HG02840 (cell line): ENCODE results near the gene RRP8.

Experiments
- ATAC-seq: cut with Tn5 transposase; IDR thresholded peaks from one replicate; pipeline ENCODE4 v1.9.1; 2021; ENCODE audit warnings: mild to moderate bottlenecking, moderate library complexity, moderate number of reproducible peaks; ENCODE audit not compliant: unreplicated experiment, low FRiP score

Gene RRP8

DNA sequence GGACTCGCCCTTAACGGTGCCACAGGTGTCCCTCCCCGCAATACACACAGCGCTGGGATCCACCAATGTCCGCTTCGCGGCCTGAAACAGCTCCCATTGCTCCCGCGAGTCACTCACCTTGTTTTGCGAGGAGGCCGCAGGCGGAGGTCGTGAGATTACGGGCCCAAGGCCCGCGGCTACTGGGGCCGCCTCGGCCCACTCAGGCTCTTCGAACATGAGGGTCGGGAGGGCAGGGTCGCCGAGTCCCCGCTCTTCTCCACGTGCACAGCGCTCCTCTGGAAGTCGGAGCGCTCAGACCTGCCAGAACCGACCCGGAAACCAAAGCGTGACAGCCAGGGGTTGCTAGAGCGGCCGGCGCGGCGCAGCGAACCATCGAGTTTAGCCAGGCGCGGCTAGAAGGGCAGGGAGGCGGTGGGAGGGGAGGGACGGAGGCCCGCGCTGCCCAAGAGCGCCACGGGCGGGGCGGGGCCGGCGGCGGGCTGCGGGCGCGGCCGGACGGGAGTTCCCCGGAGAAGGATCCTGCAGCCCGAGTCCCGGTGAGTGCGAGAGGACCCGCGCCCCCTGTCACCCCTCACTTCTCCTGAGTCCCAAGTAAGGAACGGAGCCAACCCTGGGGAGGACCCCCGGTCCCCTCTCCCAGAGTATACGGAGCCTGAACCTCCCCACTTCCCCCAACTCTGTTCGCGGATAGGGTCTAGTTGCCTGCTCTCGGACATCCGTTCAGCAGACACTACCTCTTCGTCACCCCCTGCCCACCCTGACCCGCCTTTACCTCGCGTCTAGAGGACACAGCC is at the start of gene RRP8, which contains the start of gene ILK:
RRP8 (minus strand) TSS at position 330 of the 794 bp plus-strand sequence; CDS start at position 216, 114 bp downstream.
ILK (plus strand) TSS at position 488 of the 794 bp plus-strand sequence. CDS start 498 bp downstream, outside the sequence.
- ATAC-seq, result peak; percentile 64

DNA sequence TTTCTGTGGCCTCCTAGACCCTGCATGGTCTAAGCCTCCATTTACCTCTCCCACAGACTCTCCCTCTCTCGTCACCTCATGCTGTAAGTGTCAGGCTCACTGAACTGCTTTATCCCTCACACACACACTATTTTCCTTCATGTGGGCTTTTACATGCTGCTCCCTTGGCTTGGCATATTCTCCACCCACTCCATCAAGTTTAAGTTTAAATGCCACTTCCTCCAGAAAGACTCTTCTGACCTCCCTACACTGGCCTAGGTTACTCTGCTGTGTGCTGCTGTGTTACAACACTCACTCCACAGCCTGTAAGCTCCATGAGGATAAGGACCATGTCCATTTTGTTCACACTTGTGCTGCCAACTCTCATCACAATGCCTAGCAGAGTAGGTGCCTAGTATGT is 49.7 kb upstream of the RRP8 start:
- no peak for ATAC-seq

DNA sequence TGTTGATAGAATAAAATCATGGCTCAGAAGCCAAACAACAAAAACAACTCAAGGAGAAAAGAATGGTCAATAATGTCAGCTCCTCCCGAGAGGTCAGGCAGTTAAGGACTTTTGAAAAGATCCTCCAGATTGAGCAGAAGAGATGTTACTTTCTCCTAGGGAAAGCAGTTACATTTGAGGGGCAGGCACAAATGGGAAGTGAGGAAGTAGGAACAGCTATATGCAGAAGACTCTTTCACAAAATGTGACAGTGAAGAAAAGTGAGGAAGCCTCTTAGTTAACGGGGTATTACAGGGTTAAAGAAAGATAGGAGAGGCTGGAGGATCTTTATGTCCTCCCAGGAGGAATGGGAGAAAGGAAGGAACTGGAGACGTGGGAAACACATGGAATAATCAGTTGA is 48.8 kb upstream of the RRP8 start:
- ATAC-seq, result no peak

DNA sequence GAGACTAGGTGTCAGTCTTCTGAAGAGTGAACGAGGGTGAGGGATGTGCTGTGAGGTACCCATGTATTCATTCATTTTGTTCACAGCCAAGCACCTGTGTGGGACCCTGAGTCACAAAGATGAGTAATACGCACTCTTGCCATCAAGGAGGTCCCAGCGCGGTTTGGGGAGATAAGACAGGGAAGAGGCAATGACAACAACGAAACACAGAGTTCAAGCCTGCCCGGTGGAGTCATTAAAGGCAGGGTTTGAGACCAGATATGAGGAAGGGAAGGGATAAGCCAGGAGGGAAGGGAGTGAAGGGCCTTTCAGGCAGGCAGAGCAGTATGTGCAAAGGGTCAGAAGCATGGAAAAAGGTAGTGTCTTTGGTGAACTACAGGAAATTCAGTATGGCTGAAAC is 47.6 kb upstream of the RRP8 start:
- ATAC-seq, result no peak

GRCh38 chr11:6650104-6650503 is 46.7 kb upstream of the RRP8 start:
- no peak for ATAC-seq

GRCh38 chr11:6648501-6648900 is 45.1 kb upstream of the RRP8 start:
- no peak for ATAC-seq

- no peak for ATAC-seq
Observed at GRCh38 chr11:6647836-6648235, 44.4 kb upstream of the RRP8 start.

DNA sequence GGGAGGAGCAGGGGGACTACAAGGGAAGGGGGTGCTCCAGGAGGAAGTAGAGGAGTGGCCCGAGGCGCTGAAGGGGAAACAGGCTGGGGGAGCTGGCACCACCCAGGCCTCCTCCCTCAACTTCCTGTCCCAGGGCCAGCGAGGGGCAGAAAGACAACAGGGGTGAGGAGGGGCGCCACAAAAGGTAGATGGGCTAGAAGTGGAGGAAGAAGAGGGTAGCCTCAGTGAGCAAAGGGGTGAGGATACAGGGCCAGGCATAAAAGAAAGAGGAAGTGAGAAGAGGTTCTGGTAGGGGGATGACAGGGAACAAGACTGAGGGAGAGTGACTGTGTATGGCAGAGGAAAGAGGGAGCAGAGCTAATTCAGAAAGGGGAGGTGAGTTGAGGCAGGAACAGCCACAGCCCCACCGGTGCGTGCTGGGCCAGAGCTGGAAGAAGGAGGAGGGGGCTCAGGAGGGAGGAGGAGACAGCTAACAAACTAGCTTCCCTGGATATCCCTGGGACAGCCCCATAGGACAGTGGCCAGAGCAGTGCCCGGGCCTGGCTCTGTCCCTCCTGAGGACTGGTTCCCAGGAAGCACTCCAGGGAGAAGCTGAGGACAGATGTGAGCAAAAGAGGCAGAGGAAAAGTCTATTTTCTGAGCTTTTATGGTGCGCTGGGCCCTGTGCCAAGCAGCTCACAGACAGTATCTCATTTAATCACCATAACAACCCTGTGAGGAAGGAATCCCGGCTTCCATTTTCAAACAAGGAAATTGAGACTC is 43.7 kb upstream of the RRP8 start:
- peak; percentile 93 for ATAC-seq

- ATAC-seq, result no peak
Observed at GRCh38 chr11:6646576-6646917, 43.1 kb upstream of the RRP8 start.

- ATAC-seq, result no peak
Observed at GRCh38 chr11:6646071-6646470, 42.7 kb upstream of the RRP8 start.

DNA sequence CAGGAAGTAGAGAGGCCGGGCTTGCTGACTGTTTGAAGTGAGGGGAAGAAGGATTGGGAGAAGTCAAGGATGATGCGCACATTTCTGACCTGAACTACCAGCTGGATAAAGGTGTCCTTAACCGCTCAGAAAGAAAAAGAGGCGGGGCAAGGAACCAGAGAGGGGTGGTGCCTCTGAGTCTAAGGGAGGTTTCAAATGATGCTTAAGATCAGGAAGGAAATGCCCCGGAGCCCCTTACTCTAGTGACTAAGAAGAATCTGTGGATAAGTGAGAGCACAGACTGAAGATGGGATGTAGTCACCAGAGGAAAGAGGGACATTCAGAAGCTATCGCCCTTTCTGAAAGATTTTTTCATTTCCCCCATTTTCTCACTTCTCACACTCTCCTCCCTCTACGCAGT is 39.5 kb upstream of the RRP8 start:
- ATAC-seq, result no peak

DNA sequence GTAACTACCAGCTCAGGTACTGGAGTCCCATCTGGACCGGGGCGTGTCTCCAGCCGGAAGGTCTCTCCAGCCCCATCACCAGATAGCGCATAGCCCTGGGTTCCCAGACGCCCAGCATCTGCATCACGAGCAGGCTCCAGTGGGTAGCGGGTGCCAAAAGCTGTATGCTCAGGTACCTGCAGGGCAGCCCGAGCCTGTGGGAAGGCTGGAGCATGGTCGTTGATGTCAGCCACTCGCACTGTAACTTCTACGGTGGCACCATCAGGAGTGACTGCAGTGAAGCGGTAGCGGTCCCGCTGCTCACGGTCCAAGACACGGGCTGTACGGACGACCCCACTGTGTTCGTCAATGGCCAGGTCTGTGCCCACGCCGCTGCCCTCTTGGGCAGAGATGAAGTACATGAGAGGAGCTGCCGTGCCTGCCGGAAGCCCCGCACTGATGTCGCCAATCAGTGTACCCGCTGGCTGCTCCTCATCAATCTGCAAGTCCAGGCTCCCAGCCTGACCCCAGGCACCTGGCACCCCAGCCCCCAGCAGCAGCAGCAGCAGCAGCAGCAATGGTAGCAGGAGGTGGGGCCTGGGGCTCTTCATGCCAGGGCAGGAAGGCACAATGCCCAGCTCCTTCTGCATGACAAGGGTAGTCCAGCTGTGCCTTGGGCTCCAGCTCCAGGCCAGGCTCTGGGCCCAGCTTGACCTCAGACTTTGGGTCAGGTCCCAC is 37.7 kb upstream of the RRP8 start:
- no peak for ATAC-seq

- no peak for ATAC-seq
Observed at GRCh38 chr11:6640036-6640984, 36.9 kb upstream of the RRP8 start.

DNA sequence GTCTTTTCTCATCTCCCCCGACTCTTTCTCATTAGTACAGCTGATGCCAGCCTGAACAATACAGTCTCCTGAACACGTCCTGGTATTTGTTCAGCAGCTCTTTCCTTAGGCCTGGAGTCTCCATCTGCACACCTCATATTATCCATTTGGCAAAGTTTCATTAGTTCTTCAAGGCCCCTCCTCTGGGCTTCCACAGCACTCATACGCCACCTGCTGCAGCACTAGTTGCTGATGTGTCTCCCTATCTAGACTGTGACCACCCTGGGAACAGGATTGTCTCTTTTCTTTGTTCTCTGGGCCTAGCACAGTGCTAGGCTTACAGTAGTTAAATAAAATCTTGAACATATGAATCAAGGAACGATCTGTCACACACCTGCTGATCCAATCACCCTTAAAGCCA is 35.0 kb upstream of the RRP8 start:
- no peak for ATAC-seq

DNA sequence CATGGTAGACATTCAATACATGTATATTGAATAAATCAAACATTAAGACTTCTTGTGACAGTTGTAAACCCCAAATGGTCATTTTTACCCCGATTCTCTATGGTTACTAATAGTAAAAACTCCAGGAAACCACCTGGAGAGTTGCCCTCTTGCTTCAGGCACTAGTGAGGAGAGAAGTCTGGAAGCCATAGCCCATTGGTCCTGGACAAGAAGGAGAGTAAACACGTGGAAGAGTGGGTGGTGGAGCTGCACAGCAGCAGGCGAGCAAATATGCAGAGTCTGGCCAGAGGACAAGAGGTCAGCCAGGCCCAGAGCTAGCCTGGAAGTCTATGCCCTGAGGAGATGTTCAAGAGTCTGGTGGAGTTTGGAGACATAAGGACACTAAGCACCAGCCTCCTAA is 34.5 kb upstream of the RRP8 start:
- no peak for ATAC-seq

- no peak for ATAC-seq
Observed at GRCh38 chr11:6636480-6636879, 33.1 kb upstream of the RRP8 start.

- no peak for ATAC-seq
Observed at GRCh38 chr11:6635082-6635932, 31.9 kb upstream of the RRP8 start.

- no peak for ATAC-seq
Observed at GRCh38 chr11:6634534-6634933, 31.1 kb upstream of the RRP8 start.
